PC-9 (cell line): ENCODE measurements around the gene PARVG.

ENCODE experiments used
- EZH2 ChIP-seq: fragments of 200-600 bp; sonication (generic); IDR thresholded peaks from 2 replicates; pipeline ENCODE4 v1.8.0; 2017; ENCODE audit warnings: antibody characterized with exemption, low read depth
- TF ChIP-seq, protein P1 (sequence below): fragments of 200-600 bp; sonication (generic); conservative IDR thresholded peaks from 2 replicates; pipeline ENCODE4 v1.6.1; 2017; ENCODE audit warnings: mixed run types, antibody characterized with exemption, mild to moderate bottlenecking, moderate library complexity

GRCh38 chr22:44190381-44190976, 9.8 kb downstream of the PARVG start:
- TF ChIP-seq, protein P1, sequence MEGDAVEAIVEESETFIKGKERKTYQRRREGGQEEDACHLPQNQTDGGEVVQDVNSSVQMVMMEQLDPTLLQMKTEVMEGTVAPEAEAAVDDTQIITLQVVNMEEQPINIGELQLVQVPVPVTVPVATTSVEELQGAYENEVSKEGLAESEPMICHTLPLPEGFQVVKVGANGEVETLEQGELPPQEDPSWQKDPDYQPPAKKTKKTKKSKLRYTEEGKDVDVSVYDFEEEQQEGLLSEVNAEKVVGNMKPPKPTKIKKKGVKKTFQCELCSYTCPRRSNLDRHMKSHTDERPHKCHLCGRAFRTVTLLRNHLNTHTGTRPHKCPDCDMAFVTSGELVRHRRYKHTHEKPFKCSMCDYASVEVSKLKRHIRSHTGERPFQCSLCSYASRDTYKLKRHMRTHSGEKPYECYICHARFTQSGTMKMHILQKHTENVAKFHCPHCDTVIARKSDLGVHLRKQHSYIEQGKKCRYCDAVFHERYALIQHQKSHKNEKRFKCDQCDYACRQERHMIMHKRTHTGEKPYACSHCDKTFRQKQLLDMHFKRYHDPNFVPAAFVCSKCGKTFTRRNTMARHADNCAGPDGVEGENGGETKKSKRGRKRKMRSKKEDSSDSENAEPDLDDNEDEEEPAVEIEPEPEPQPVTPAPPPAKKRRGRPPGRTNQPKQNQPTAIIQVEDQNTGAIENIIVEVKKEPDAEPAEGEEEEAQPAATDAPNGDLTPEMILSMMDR, result no peak
- no peak for TF ChIP-seq EZH2
